Activated T-cell treated with anti-CD3 and anti-CD28 coated beads, Interleukin-2, amount 50 U/mL, for 24 hours (primary cell): Measurements from ENCODE around the gene WDR86.

Experiments used
- DNase-seq: peaks from one replicate; pipeline ENCODE4 v3.0.0-alpha.2; 2020
- H3K27ac Mint-ChIP-seq: 2 replicates; pipeline ENCODE4 v1.8.0; 2020; ENCODE audit warnings: mild to moderate bottlenecking, mixed read lengths
- H3K27me3 Mint-ChIP-seq: 2 replicates; pipeline ENCODE4 v1.8.0; 2020; ENCODE audit warnings: mixed read lengths
- H3K36me3 Mint-ChIP-seq: 2 replicates; pipeline ENCODE4 v1.8.0; 2020; ENCODE audit warnings: low read depth, mixed read lengths
- H3K4me1 Mint-ChIP-seq: 2 replicates; pipeline ENCODE4 v1.8.0; 2020; ENCODE audit warnings: low read depth, mixed read lengths
- H3K4me3 Mint-ChIP-seq: 2 replicates; pipeline ENCODE4 v1.8.0; 2020; ENCODE audit warnings: mild to moderate bottlenecking, moderate library complexity, mixed read lengths
- H3K9me3 Mint-ChIP-seq: 2 replicates; pipeline ENCODE4 v1.8.0; 2020; ENCODE audit warnings: mixed read lengths

Gene WDR86

GRCh38 chr7:151366880-151367222 is 43.0 kb downstream of the WDR86 start:
- Mint-ChIP-seq H3K4me3 (no peak overlapping the region), H3K27ac (no peak overlapping the region), H3K9me3 (no peaks in the 10 kb centered on the region), H3K36me3 (peaks cover 56% of the 10 kb centered on the region), H3K27me3 (no peaks in the 10 kb centered on the region), H3K4me1 (peaks cover 8% of the 10 kb centered on the region)
- DNase-seq = no peak

GRCh38 chr7:151366166-151366879 is 43.5 kb downstream of the WDR86 start:
- Mint-ChIP-seq H3K4me3 (no peak overlapping the region), H3K36me3 (peaks cover 58% of the 10 kb centered on the region), H3K4me1 (peaks cover 8% of the 10 kb centered on the region), H3K27me3 (no peaks in the 10 kb centered on the region), H3K27ac (no peak overlapping the region), H3K9me3 (no peaks in the 10 kb centered on the region)
- DNase-seq = no peak

GRCh38 chr7:151363182-151363581 is 46.7 kb downstream of the WDR86 start:
- Mint-ChIP-seq H3K27ac (no peak overlapping the region), H3K4me3 (no peak overlapping the region)

GRCh38 chr7:151361193-151361959 is 48.5 kb downstream of the WDR86 start:
- no peaks in the 10 kb centered on the region for H3K9me3 Mint-ChIP-seq
- no peaks in the 10 kb centered on the region for H3K27me3 Mint-ChIP-seq
- peaks cover 64% of the 10 kb centered on the region for H3K36me3 Mint-ChIP-seq
- H3K27ac Mint-ChIP-seq = no peak overlapping the region
- H3K4me3 Mint-ChIP-seq = no peak overlapping the region
- no peaks in the 10 kb centered on the region for H3K4me1 Mint-ChIP-seq
- no peak for DNase-seq

More at GRCh38 chr7:151363182-151363581, 46.7 kb downstream of the WDR86 start:
- no peaks in the 10 kb centered on the region for H3K9me3 Mint-ChIP-seq
- H3K4me1 Mint-ChIP-seq = peaks cover 3% of the 10 kb centered on the region
- H3K36me3 Mint-ChIP-seq = peaks cover 54% of the 10 kb centered on the region
- DNase-seq = no peak
- no peaks in the 10 kb centered on the region for H3K27me3 Mint-ChIP-seq

GRCh38 chr7:151352512-151352911 is 57.3 kb downstream of the WDR86 start:
- H3K9me3 Mint-ChIP-seq = no peaks in the 10 kb centered on the region
- peak overlapping the region; percentile 91 for H3K27ac Mint-ChIP-seq
- H3K4me3 Mint-ChIP-seq = no peak overlapping the region
- H3K36me3 Mint-ChIP-seq = peaks cover 80% of the 10 kb centered on the region
- DNase-seq = no peak
- no peaks in the 10 kb centered on the region for H3K27me3 Mint-ChIP-seq
- H3K4me1 Mint-ChIP-seq = peaks cover 49% of the 10 kb centered on the region

- Mint-ChIP-seq H3K27me3 (no peaks in the 10 kb centered on the region), H3K4me3 (peak overlapping the region; percentile 35), H3K36me3 (peaks cover 79% of the 10 kb centered on the region), H3K9me3 (no peaks in the 10 kb centered on the region), H3K27ac (peak overlapping the region; percentile 91), H3K4me1 (peaks cover 50% of the 10 kb centered on the region)
- peak; percentile 54 for DNase-seq
These were observed 57.9 kb downstream of the WDR86 start for GRCh38 chr7:151351967-151352366.

- DNase-seq = peak; percentile 62
- Mint-ChIP-seq H3K36me3 (peaks cover 79% of the 10 kb centered on the region), H3K4me1 (peaks cover 58% of the 10 kb centered on the region)
These were observed 58.8 kb downstream of the WDR86 start for GRCh38 chr7:151351027-151351426.

GRCh38 chr7:151349507-151349853 is 60.4 kb downstream of the WDR86 start:
- H3K36me3 Mint-ChIP-seq = peaks cover 73% of the 10 kb centered on the region
- H3K4me1 Mint-ChIP-seq = peaks cover 66% of the 10 kb centered on the region
- H3K9me3 Mint-ChIP-seq = no peaks in the 10 kb centered on the region
- H3K4me3 Mint-ChIP-seq = peak overlapping the region; percentile 74
- DNase-seq = no peak
- peak overlapping the region; percentile 97 for H3K27ac Mint-ChIP-seq
- H3K27me3 Mint-ChIP-seq = no peaks in the 10 kb centered on the region

More at GRCh38 chr7:151351027-151351426, 58.8 kb downstream of the WDR86 start:
- H3K27ac Mint-ChIP-seq = peak overlapping the region; percentile 91
- H3K4me3 Mint-ChIP-seq = peak overlapping the region; percentile 50
- H3K27me3 Mint-ChIP-seq = no peaks in the 10 kb centered on the region
- no peaks in the 10 kb centered on the region for H3K9me3 Mint-ChIP-seq

- Mint-ChIP-seq H3K36me3 (peaks cover 68% of the 10 kb centered on the region), H3K9me3 (no peaks in the 10 kb centered on the region), H3K27ac (peak overlapping the region; percentile 97), H3K4me1 (peaks cover 67% of the 10 kb centered on the region), H3K27me3 (no peaks in the 10 kb centered on the region), H3K4me3 (peak overlapping the region; percentile 74)
- no peak for DNase-seq
These were observed 60.9 kb downstream of the WDR86 start for GRCh38 chr7:151348970-151349369.

- no peak for DNase-seq
- Mint-ChIP-seq H3K36me3 (peaks cover 62% of the 10 kb centered on the region), H3K9me3 (no peaks in the 10 kb centered on the region), H3K4me1 (peaks cover 67% of the 10 kb centered on the region), H3K27ac (peak overlapping the region; percentile 80), H3K4me3 (no peak overlapping the region), H3K27me3 (no peaks in the 10 kb centered on the region)
These were observed 62.6 kb downstream of the WDR86 start for GRCh38 chr7:151347200-151347599.

- H3K9me3 Mint-ChIP-seq = no peaks in the 10 kb centered on the region
- H3K4me3 Mint-ChIP-seq = no peak overlapping the region
- DNase-seq = no peak
- H3K27ac Mint-ChIP-seq = peak overlapping the region; percentile 86
- H3K27me3 Mint-ChIP-seq = no peaks in the 10 kb centered on the region
- peaks cover 56% of the 10 kb centered on the region for H3K36me3 Mint-ChIP-seq
- H3K4me1 Mint-ChIP-seq = peaks cover 60% of the 10 kb centered on the region
These were observed 63.4 kb downstream of the WDR86 start for GRCh38 chr7:151346470-151346769.

GRCh38 chr7:151345576-151346469 is 64.0 kb downstream of the WDR86 start:
- Mint-ChIP-seq H3K4me3 (no peak overlapping the region), H3K9me3 (no peaks in the 10 kb centered on the region), H3K36me3 (peaks cover 50% of the 10 kb centered on the region), H3K27me3 (no peaks in the 10 kb centered on the region), H3K27ac (peak overlapping the region; percentile 86), H3K4me1 (peaks cover 58% of the 10 kb centered on the region)
- no peak for DNase-seq

- H3K4me1 Mint-ChIP-seq = peaks cover 61% of the 10 kb centered on the region
- peaks cover 41% of the 10 kb centered on the region for H3K36me3 Mint-ChIP-seq
- peaks cover 3% of the 10 kb centered on the region for H3K9me3 Mint-ChIP-seq
- H3K27me3 Mint-ChIP-seq = no peaks in the 10 kb centered on the region
- DNase-seq = no peak
- peak overlapping the region; percentile 82 for H3K4me3 Mint-ChIP-seq
- peak overlapping the region; percentile 94 for H3K27ac Mint-ChIP-seq
These were observed 66.3 kb downstream of the WDR86 start for GRCh38 chr7:151343516-151343915.

GRCh38 chr7:151342811-151343210 is 67.0 kb downstream of the WDR86 start:
- Mint-ChIP-seq H3K9me3 (peaks cover 3% of the 10 kb centered on the region), H3K27me3 (no peaks in the 10 kb centered on the region), H3K36me3 (peaks cover 36% of the 10 kb centered on the region), H3K4me1 (peaks cover 56% of the 10 kb centered on the region), H3K27ac (peak overlapping the region; percentile 94), H3K4me3 (peak overlapping the region; percentile 82)
- DNase-seq = no peak
